Measurements from ENCODE around the gene AZIN2. TPM values are rescaled to one million over a fixed set of nuclear protein-coding genes. Genes with fewer than 3 reads are reported as not detected.

The AZIN2 gene
- total RNA-seq, 1 experiment from 2014 or later, result 0.39 TPM

DNA sequence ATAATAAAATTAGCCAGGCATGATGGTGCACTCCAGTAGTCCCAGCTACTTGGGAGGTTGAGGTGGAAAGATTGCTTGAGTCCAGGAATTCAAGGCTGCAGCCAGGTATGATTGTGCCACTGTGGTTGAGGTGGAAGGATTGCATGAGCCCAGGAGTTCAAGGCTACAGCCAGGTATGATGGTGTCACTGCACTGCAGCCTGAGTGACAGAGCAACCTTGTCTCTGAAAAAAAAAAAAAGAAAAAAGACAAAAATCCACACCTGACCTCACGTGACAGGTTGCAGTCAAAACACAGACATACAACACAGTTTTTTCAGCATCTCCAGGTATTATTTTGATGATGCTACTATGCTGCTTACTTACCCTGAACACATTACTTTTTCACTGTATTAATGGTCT lies 39.9 kb upstream of the AZIN2 start:
- no CpG with 5 or more reads among the region's 1 CpG for WGBS (ENCODE audit: extremely low coverage, insufficient read length, low lambda C conversion rate)
- H2BK12ac ChIP-seq (ENCODE audit: insufficient read length, low read depth, low read length), result no peak overlapping the region
- H3K4ac ChIP-seq (ENCODE audit: low read depth, low read length), result no peak overlapping the region
- no peaks in the 10 kb centered on the region for H3K9me3 ChIP-seq (ENCODE audit: control insufficient read depth, low read depth, low read length)
- no peak overlapping the region for H4K5ac ChIP-seq (ENCODE audit: insufficient read length, low read depth, low read length)
- H3K27ac Mint-ChIP-seq, result no peak overlapping the region
- no peaks in the 10 kb centered on the region for H4K20me1 ChIP-seq (ENCODE audit: control insufficient read depth, insufficient read depth, insufficient read length)
- no peak overlapping the region for H2BK15ac ChIP-seq (ENCODE audit: low read depth, low read length)
- H3K27ac ChIP-seq (ENCODE audit: insufficient read length, low read depth, low read length), result no peak overlapping the region
- H2BK5ac ChIP-seq (ENCODE audit: insufficient read length, low read length), result no peak overlapping the region
- peaks cover 3% of the 10 kb centered on the region; the same call in 1 of the 2 replicates for H3K79me2 ChIP-seq (ENCODE audit: insufficient read depth, low read length)
- H3K4me1 Mint-ChIP-seq, result peaks cover 12 to 20% of the 10 kb centered on the region in 2 experiments
- H3K14ac ChIP-seq (ENCODE audit: insufficient read depth, low read length), result no peak overlapping the region
- H3K36me3 Mint-ChIP-seq (ENCODE audit: insufficient read depth in 1 of 3, low read depth in 3 of 3), result peaks cover 0 to 8% (median 6%) of the 10 kb centered on the region in 3 experiments; a peak in 4 of 7 replicates
- peaks cover 32% of the 10 kb centered on the region for H3K27me3 Mint-ChIP-seq (ENCODE audit: low read depth)
- peaks cover 4% of the 10 kb centered on the region for H3K23me2 ChIP-seq (ENCODE audit: insufficient read length, low read depth, low read length, poor library complexity, severe bottlenecking)
- H4K8ac ChIP-seq (replicated peaks; ENCODE audit: insufficient read length, low read depth, low read length), result no peak overlapping the region
- H2AFZ ChIP-seq (ENCODE audit: low read length), result no peak overlapping the region
- no peak overlapping the region for H4K91ac ChIP-seq (ENCODE audit: insufficient read length, low read depth, low read length)
- no peak for DNase-seq
- H3K4me2 ChIP-seq (ENCODE audit: insufficient read depth, insufficient read length, low read length), result no peak overlapping the region
- no peak overlapping the region for H2AK5ac ChIP-seq (ENCODE audit: insufficient read length, low read length)
- no peak overlapping the region for H3K4me3 Mint-ChIP-seq
- peaks cover 4% of the 10 kb centered on the region; the same call in 1 of the 2 replicates for H3K4me1 ChIP-seq (ENCODE audit: insufficient read depth, low read length)
- no peaks in the 10 kb centered on the region for H3K27me3 ChIP-seq (ENCODE audit: insufficient read depth, low read length)
- no peak overlapping the region for H3K23ac ChIP-seq (ENCODE audit: insufficient read length, low read depth, low read length)
- H3K9ac ChIP-seq (ENCODE audit: extremely low read depth, insufficient read length, low read length), result no peak overlapping the region
- H3T11ph ChIP-seq (ENCODE audit: low read length), result no peak overlapping the region
- no peak overlapping the region for H2BK20ac ChIP-seq (ENCODE audit: low read depth, low read length, poor library complexity, severe bottlenecking)
- no peaks in the 10 kb centered on the region for H3K79me1 ChIP-seq (ENCODE audit: insufficient read depth, low read depth, low read length, poor library complexity, severe bottlenecking)
- TF ChIP-seq, protein P1, sequence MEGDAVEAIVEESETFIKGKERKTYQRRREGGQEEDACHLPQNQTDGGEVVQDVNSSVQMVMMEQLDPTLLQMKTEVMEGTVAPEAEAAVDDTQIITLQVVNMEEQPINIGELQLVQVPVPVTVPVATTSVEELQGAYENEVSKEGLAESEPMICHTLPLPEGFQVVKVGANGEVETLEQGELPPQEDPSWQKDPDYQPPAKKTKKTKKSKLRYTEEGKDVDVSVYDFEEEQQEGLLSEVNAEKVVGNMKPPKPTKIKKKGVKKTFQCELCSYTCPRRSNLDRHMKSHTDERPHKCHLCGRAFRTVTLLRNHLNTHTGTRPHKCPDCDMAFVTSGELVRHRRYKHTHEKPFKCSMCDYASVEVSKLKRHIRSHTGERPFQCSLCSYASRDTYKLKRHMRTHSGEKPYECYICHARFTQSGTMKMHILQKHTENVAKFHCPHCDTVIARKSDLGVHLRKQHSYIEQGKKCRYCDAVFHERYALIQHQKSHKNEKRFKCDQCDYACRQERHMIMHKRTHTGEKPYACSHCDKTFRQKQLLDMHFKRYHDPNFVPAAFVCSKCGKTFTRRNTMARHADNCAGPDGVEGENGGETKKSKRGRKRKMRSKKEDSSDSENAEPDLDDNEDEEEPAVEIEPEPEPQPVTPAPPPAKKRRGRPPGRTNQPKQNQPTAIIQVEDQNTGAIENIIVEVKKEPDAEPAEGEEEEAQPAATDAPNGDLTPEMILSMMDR (conservative IDR thresholded peaks at IDR 0.05), result no peak
- H3K18ac ChIP-seq (ENCODE audit: insufficient read length, low read depth, low read length), result no peak overlapping the region
- H3K56ac ChIP-seq (ENCODE audit: insufficient read length, low read depth, low read length), result no peak overlapping the region
- no peak overlapping the region for H2BK120ac ChIP-seq (ENCODE audit: low read depth, low read length, poor library complexity, severe bottlenecking)
- peaks cover 2 to 8% of the 10 kb centered on the region in 2 experiments; a peak in 3 of 5 replicates for H3K9me3 Mint-ChIP-seq

Data from H9 (cell line).